K562 (cell line): Measurements from ENCODE around the gene AHI1. TPM values are rescaled to one million over a fixed set of nuclear protein-coding genes. Genes with fewer than 3 reads are reported as not detected.

Source experiments
- ATAC-seq: fragments of 200-7000 bp; cut with Tn5 transposase; 3 replicates; pipeline ENCODE4 v1.9.1; 2020; ENCODE audit warnings: moderate library complexity
- BruUV-seq: library from RNA; stranded (reverse); fragments of 400-500 nt; replicated peaks from 2 replicates; lab custom pipeline; 2021; lab: Mats Ljungman, UMichigan
- CTCF ChIA-PET: fragments of 300-600 bp; formaldehyde crosslinking; extraction: SDS; loops from one replicate; lab custom pipeline; 2021; ENCODE audit warnings: low intra/inter-chr PET ratio; lab: Yijun Ruan, JAX
- POLR2A ChIA-PET: fragments of 300-600, 350-650 bp; sonication (Branson Sonifier 250); formaldehyde crosslinking; extraction: SDS; loops from one replicate; lab custom pipeline; 2021; ENCODE audit warnings: antibody characterized with exemption, inconsistent platforms; lab: Yijun Ruan, JAX
- DNase-seq, 4 experiments: peaks; one replicate each; pipeline versions ENCODE4 v3.0.0 to v3.0.0-alpha.2; 2011 to 2018; ENCODE audit warnings: low spot score in 3 of 4, mixed read lengths in 3 of 4; ENCODE audit errors: extremely low read depth in 1 of 4
- FAIRE-seq: peaks from 2 replicates; lab custom pipeline; 2011; peaks lifted over from hg19 to GRCh38; lab: Jason Lieb, UNC
- H2AFZ ChIP-seq: 2 replicates; pipeline ENCODE4 v1.6.0; 2011; ENCODE audit warnings: low read depth, low read length, control low read depth, inconsistent platforms
- H3K27ac ChIP-seq: fragments of 200-600 bp; 3 replicates; pipeline ENCODE4 v1.8.0; 2011; ENCODE audit warnings: low read depth, mild to moderate bottlenecking, control low read depth, inconsistent platforms, low read length, moderate library complexity, mixed read lengths; ENCODE audit errors: extremely low read depth
- H3K27me3 ChIP-seq, 2 experiments: fragments of 300-600 bp in 1 of 2; 2 replicates in 1 of 2; 3 replicates in 1 of 2; pipeline versions ENCODE4 v1.6.0 to v1.8.0; 2011; ENCODE audit warnings: inconsistent platforms in 2 of 2, low read length in 2 of 2, mild to moderate bottlenecking in 1 of 2, mixed read lengths in 1 of 2, moderate library complexity in 1 of 2; ENCODE audit not compliant: control insufficient read depth in 2 of 2, insufficient read depth in 2 of 2
- H3K36me3 ChIP-seq: fragments of 300-600 bp; 3 replicates; pipeline ENCODE4 v1.8.0; 2011; ENCODE audit warnings: mild to moderate bottlenecking, low read length, inconsistent platforms; ENCODE audit not compliant: control insufficient read depth, insufficient read depth
- H3K4me1 ChIP-seq, 2 experiments: fragments of 200-600 bp in 1 of 2; replicated peaks in 1 of 2; 2 replicates in 1 of 2; 3 replicates in 1 of 2; pipeline versions ENCODE4 v1.5.1 to v1.8.0; 2011; ENCODE audit warnings: inconsistent platforms in 2 of 2, low read length in 2 of 2, mild to moderate bottlenecking in 1 of 2, mixed read lengths in 1 of 2, moderate library complexity in 1 of 2; ENCODE audit not compliant: control insufficient read depth in 2 of 2, insufficient read depth in 2 of 2
- H3K4me2 ChIP-seq: 2 replicates; pipeline ENCODE4 v1.6.1; 2011; ENCODE audit warnings: low read length, control low read depth, inconsistent platforms, mixed read lengths; ENCODE audit not compliant: insufficient read depth
- H3K4me3 ChIP-seq: fragments of 200-600 bp; sonication (generic), shearing (Covaris generic); 2 replicates; pipeline ENCODE4 v1.5.1; 2016; ENCODE audit warnings: control low read depth, inconsistent platforms
- H3K79me2 ChIP-seq: fragments of 200-600 bp; 3 replicates; pipeline ENCODE4 v1.8.0; 2011; ENCODE audit warnings: low read length, inconsistent platforms; ENCODE audit not compliant: control insufficient read depth, insufficient read depth
- H3K9ac ChIP-seq, 2 experiments: 2 replicates each; pipeline versions ENCODE4 v1.6.0 to v1.6.1; 2011; ENCODE audit warnings: low read depth in 2 of 2, low read length in 2 of 2, control low read depth in 1 of 2, inconsistent platforms in 1 of 2, mild to moderate bottlenecking in 1 of 2, mixed read lengths in 1 of 2; ENCODE audit not compliant: insufficient read depth in 1 of 2
- H3K9me1 ChIP-seq: one replicate; pipeline ENCODE4 v1.6.0; 2011; ENCODE audit warnings: inconsistent platforms, mild to moderate bottlenecking, low read length, moderate library complexity; ENCODE audit not compliant: control insufficient read depth, insufficient read depth
- H3K9me3 ChIP-seq: replicated peaks from 2 replicates; pipeline ENCODE4 v1.5.1; 2011; ENCODE audit warnings: low read depth, low read length, inconsistent platforms; ENCODE audit not compliant: control insufficient read depth, insufficient read depth
- H4K20me1 ChIP-seq: replicated peaks from 2 replicates; pipeline ENCODE4 v1.6.1; 2011; ENCODE audit warnings: low read length, inconsistent platforms, mixed read lengths; ENCODE audit not compliant: control insufficient read depth, insufficient read depth
- FUS ChIP-seq: fragments of 200-400 bp; formaldehyde crosslinking; optimal IDR thresholded peaks from 2 replicates; pipeline ENCODE3; 2017; ENCODE audit warnings: low read depth, low read length
- HDAC6 ChIP-seq: IDR thresholded peaks from 2 replicates; pipeline ENCODE4 v1.6.1; 2012; ENCODE audit warnings: low read depth, mild to moderate bottlenecking, control low read depth, inconsistent platforms, low read length, moderate library complexity
- KDM1A ChIP-seq, 2 experiments: fragments of 450-650 bp; IDR thresholded peaks; 2 replicates each; pipeline ENCODE4 v1.6.1; 2016; ENCODE audit warnings: mild to moderate bottlenecking in 2 of 2
- LEF1 ChIP-seq: fragments of 450-650 bp; IDR thresholded peaks from 2 replicates; pipeline ENCODE4 v1.6.1; 2016; ENCODE audit warnings: mild to moderate bottlenecking
- NCOA2 ChIP-seq, 2 experiments: fragments of 450-650 bp; IDR thresholded peaks; 2 replicates each; pipeline ENCODE4 v1.6.1; 2018; ENCODE audit warnings: mild to moderate bottlenecking in 2 of 2, moderate library complexity in 1 of 2; ENCODE audit not compliant: partially characterized antibody in 2 of 2
- NELFE ChIP-seq: IDR thresholded peaks from 2 replicates; pipeline ENCODE4 v1.6.1; 2011; ENCODE audit warnings: mild to moderate bottlenecking; ENCODE audit not compliant: insufficient read depth, insufficient read length
- SAP30 ChIP-seq: fragments of 200-600 bp; sonication (generic); IDR thresholded peaks from 2 replicates; pipeline ENCODE4 v1.6.1; 2012; ENCODE audit warnings: borderline replicate concordance, low read depth, mild to moderate bottlenecking, moderate library complexity, low read length, control low read depth, inconsistent platforms; ENCODE audit not compliant: insufficient read depth, poor library complexity, severe bottlenecking
- ZNF347 ChIP-seq: fragments of 450-650 bp; formaldehyde crosslinking; IDR thresholded peaks from 2 replicates; pipeline ENCODE4 v1.4.0; 2020; ENCODE audit warnings: low read depth, mild to moderate bottlenecking, moderate library complexity
- ZNF436 ChIP-seq: fragments of 250-450, 450-650 bp; sonication (Bioruptor Pico); formaldehyde crosslinking; IDR thresholded peaks from 2 replicates; pipeline ENCODE4 v1.7.0; 2020; ENCODE audit warnings: mild to moderate bottlenecking
- WGBS: fragments of 100-300 bp; shearing (Covaris generic); methylation state at CpG from one replicate; pipeline ENCODE4 v1.1.6; 2016; ENCODE audit warnings: low coverage, mixed read lengths; ENCODE audit not compliant: insufficient coverage; ENCODE audit errors: missing lambda C conversion rate; 5-methylcytosine and 5-hydroxymethylcytosine counted together
- in situ Hi-C: fragments of 300-500 bp; cut with MboI; formaldehyde crosslinking; loops from 4 replicates; pipeline ENCODE4 v1.15.0; 2018; ENCODE audit warnings: inconsistent platforms, mixed read lengths
- intact Hi-C: fragments of 100-400 bp; cut with micrococcal nuclease; formaldehyde crosslinking; loops from 2 replicates; pipeline ENCODE4 v1.14.2; 2022
- polyA plus RNA-seq, 8 experiments: library from polyadenylated mRNA; depleted of rRNA in 4 of 8; stranded (reverse) in 5 of 8; unstranded in 3 of 8; fragments of >200 nt; fragmentation: Nextera tagmentation in 2 of 8; fragmentation: Illumina TruSeq in 1 of 8; extraction: Ambion mirVana in 2 of 8; extraction: Trizol in 1 of 8; gene quantifications; 2 replicates each; pipeline versions ENCODE4 v1.2.1 to v1.2.3, GENCODE V29; 2011 to 2014; ENCODE audit warnings: inconsistent platforms in 1 of 8, missing spikeins in 1 of 8
- total RNA-seq, 7 experiments: library from RNA; depleted of rRNA in 6 of 7; stranded (reverse); fragments of >200 nt in 6 of 7; fragmentation: Illumina TruSeq in 2 of 7; extraction: Trizol in 2 of 7; gene quantifications; 2 replicates each; pipeline versions ENCODE4 v1.2.1 to v1.2.3, GENCODE V29; 2011 to 2021; ENCODE audit warnings: low replicate concordance in 1 of 7
- TF ChIP-seq, protein P1 (sequence below), 2 experiments: IDR thresholded peaks; 2 replicates each; pipeline ENCODE4 v1.6.1; 2011; ENCODE audit warnings: borderline replicate concordance in 1 of 2, control low read depth in 1 of 2, low read depth in 1 of 2, low read length in 1 of 2, mild to moderate bottlenecking in 1 of 2, mixed read lengths in 1 of 2, moderate library complexity in 1 of 2; ENCODE audit not compliant: insufficient read depth in 1 of 2, insufficient read length in 1 of 2, poor library complexity in 1 of 2, severe bottlenecking in 1 of 2; ENCODE audit errors: extremely low read depth in 1 of 2
- TF ChIP-seq, protein P2 (sequence below): fragments of 250-450 bp; sonication (Bioruptor Pico); IDR thresholded peaks from 2 replicates; pipeline ENCODE4 v1.5.0; 2021
- TF ChIP-seq, protein P3 (sequence below): fragments of 450-650 bp; IDR thresholded peaks from 2 replicates; pipeline ENCODE4 v1.6.1; 2016
- TF ChIP-seq, protein P4 (sequence below): sonication (generic); formaldehyde crosslinking; IDR thresholded peaks from 2 replicates; pipeline ENCODE4 v1.8.0; 2022; ENCODE audit warnings: mild to moderate bottlenecking, missing genetic modification reagents
- TF ChIP-seq, protein P5 (sequence below): sonication (generic); formaldehyde crosslinking; IDR thresholded peaks from 2 replicates; pipeline ENCODE4 v1.8.0; 2022; ENCODE audit warnings: missing genetic modification reagents, mild to moderate bottlenecking, moderate library complexity, borderline replicate concordance

AHI1 gene
- total and polyA plus RNA-seq, 9 of the 15 experiments (the other 6 are each of a cell fraction or from before 2014, with no cell fraction given): 24.7 to 54.9 (median 32.2) TPM

DNA sequence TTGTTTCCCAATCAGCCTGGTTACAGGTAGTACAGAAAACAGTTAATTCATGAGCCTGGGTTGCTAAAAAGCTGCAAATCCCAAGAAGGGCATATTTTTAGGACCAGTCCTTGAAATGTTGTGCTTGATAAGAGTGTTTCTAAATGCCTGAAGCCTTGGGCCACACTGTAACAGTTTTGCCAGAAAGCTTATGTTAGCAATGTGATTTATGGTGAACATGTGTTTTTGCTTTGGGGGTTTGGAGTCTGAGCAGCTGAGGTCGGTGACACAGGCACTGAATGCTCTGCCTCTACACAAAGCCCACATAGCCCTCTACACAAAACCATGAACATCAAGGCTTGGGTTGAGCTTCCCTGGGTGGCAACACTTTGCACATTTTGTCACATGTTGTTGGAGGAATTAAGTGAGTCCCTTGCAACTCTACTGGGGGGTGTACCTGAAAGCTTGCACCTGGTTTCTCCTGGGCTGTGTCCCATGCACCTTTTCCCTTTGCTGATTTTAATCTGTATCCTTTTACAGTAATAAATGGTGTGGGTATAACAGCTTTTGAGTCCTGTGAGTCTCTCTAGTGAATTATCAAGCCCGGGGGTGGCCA is 22.2 kb downstream of the AHI1 start:
- intact Hi-C loops: no loop called here
- H3K4me2 ChIP-seq: no peak overlapping the region
- H3K79me2 ChIP-seq: no peaks in the 10 kb centered on the region
- POLR2A ChIA-PET: no interaction called here
- DNase-seq (no peak), ATAC-seq (no peak), FAIRE-seq (no peak)
- in situ Hi-C loops: no loop called here
- no peaks in the 10 kb centered on the region for H3K4me1 ChIP-seq
- 57% methylated on average over 2 of the region's 2 CpGs for WGBS
- H3K27ac ChIP-seq: no peak overlapping the region
- no peak overlapping the region for H3K4me3 ChIP-seq
- CTCF ChIA-PET: no interaction called here
- no peaks in the 10 kb centered on the region for H4K20me1 ChIP-seq
- H3K36me3 ChIP-seq: peaks cover 25% of the 10 kb centered on the region
- no peaks in the 10 kb centered on the region for H3K9me1 ChIP-seq
- BruUV-seq: no TSS peak
- H3K9me3 ChIP-seq: peaks cover 9% of the 10 kb centered on the region
- no peaks in the 10 kb centered on the region for H3K27me3 ChIP-seq
- H2AFZ ChIP-seq: no peak overlapping the region
- no peak overlapping the region for H3K9ac ChIP-seq
- TF ChIP-seq HDAC6 (no peak), FUS (no peak), KDM1A (IDR thresholded peaks at IDR 0.05) (no peak), LEF1 (no peak), NELFE (no peak), SAP30 (no peak), ZNF347 (CRISPR knock-in tag) (no peak), NCOA2 (IDR thresholded peaks at IDR 0.05; ENCODE audit: partially characterized antibody in 2 of 2) (no peak), ZNF436 (CRISPR knock-in tag) (no peak)
- TF ChIP-seq, protein P1, sequence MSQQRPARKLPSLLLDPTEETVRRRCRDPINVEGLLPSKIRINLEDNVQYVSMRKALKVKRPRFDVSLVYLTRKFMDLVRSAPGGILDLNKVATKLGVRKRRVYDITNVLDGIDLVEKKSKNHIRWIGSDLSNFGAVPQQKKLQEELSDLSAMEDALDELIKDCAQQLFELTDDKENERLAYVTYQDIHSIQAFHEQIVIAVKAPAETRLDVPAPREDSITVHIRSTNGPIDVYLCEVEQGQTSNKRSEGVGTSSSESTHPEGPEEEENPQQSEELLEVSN (IDR thresholded peaks at IDR 0.05; ENCODE audit: borderline replicate concordance in 1 of 2, extremely low read depth in 1 of 2, insufficient read depth in 1 of 2, insufficient read length in 1 of 2, low read depth in 1 of 2, low read length in 1 of 2, poor library complexity in 1 of 2, severe bottlenecking in 1 of 2): no peak
- TF ChIP-seq, protein P2, sequence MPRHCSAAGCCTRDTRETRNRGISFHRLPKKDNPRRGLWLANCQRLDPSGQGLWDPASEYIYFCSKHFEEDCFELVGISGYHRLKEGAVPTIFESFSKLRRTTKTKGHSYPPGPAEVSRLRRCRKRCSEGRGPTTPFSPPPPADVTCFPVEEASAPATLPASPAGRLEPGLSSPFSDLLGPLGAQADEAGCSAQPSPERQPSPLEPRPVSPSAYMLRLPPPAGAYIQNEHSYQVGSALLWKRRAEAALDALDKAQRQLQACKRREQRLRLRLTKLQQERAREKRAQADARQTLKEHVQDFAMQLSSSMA (CRISPR knock-in tag): no peak
- TF ChIP-seq, protein P3, sequence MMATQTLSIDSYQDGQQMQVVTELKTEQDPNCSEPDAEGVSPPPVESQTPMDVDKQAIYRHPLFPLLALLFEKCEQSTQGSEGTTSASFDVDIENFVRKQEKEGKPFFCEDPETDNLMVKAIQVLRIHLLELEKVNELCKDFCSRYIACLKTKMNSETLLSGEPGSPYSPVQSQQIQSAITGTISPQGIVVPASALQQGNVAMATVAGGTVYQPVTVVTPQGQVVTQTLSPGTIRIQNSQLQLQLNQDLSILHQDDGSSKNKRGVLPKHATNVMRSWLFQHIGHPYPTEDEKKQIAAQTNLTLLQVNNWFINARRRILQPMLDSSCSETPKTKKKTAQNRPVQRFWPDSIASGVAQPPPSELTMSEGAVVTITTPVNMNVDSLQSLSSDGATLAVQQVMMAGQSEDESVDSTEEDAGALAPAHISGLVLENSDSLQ: no peak
- TF ChIP-seq, protein P4, sequence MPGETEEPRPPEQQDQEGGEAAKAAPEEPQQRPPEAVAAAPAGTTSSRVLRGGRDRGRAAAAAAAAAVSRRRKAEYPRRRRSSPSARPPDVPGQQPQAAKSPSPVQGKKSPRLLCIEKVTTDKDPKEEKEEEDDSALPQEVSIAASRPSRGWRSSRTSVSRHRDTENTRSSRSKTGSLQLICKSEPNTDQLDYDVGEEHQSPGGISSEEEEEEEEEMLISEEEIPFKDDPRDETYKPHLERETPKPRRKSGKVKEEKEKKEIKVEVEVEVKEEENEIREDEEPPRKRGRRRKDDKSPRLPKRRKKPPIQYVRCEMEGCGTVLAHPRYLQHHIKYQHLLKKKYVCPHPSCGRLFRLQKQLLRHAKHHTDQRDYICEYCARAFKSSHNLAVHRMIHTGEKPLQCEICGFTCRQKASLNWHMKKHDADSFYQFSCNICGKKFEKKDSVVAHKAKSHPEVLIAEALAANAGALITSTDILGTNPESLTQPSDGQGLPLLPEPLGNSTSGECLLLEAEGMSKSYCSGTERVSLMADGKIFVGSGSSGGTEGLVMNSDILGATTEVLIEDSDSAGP: no peak
- TF ChIP-seq, protein P5, sequence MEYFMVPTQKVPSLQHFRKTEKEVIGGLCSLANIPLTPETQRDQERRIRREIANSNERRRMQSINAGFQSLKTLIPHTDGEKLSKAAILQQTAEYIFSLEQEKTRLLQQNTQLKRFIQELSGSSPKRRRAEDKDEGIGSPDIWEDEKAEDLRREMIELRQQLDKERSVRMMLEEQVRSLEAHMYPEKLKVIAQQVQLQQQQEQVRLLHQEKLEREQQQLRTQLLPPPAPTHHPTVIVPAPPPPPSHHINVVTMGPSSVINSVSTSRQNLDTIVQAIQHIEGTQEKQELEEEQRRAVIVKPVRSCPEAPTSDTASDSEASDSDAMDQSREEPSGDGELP (CRISPR knock-in tag): no peak
